Forelimb muscle (tissue), 1 donor: Measurements from ENCODE around the gene C1QL4. TPM values are rescaled to one million over a fixed set of nuclear protein-coding genes. Genes with fewer than 3 reads are reported as not detected.

Experiments used
- polyA plus RNA-seq: library from polyadenylated mRNA; unstranded; fragments of 120-200 nt; gene quantifications from one replicate; pipeline ENCODE4 v1.2.1, GENCODE V29; 2013; ENCODE audit not compliant: insufficient read length

C1QL4 gene
- polyA plus RNA-seq, 1 donor: 0.06 TPM

Other genes starting within 250 kb of the C1QL4 start
- 0.82 TPM for gene DHH, start 242.4 kb downstream of the C1QL4 start, polyA plus RNA-seq
- gene LMBR1L, start 226.3 kb downstream of the C1QL4 start, polyA plus RNA-seq: 43.8 TPM
- 831 TPM for gene TUBA1B, start 205.8 kb downstream of the C1QL4 start, polyA plus RNA-seq
- gene TUBA1A, start 148.1 kb downstream of the C1QL4 start, polyA plus RNA-seq: 603 TPM
- gene TUBA1C, start 72.1 kb downstream of the C1QL4 start, polyA plus RNA-seq: 52.3 TPM
- gene PRPH, start 42.0 kb downstream of the C1QL4 start, polyA plus RNA-seq: 1.7 TPM
- 11.4 TPM for gene TROAP, start 13.9 kb downstream of the C1QL4 start, polyA plus RNA-seq
- 0.09 TPM for gene DNAJC22, start 9.7 kb upstream of the C1QL4 start, polyA plus RNA-seq
- 29.4 TPM for gene SPATS2, start 30.3 kb upstream of the C1QL4 start, polyA plus RNA-seq
- gene KCNH3, start 201.8 kb upstream of the C1QL4 start, polyA plus RNA-seq: 1.7 TPM
- 57.4 TPM for gene MCRS1, start 231.0 kb upstream of the C1QL4 start, polyA plus RNA-seq